ENCODE measurements around the gene DNAI1.

- TF ChIP-seq EZH2phosphoT487 (conservative IDR thresholded peaks at IDR 0.05; ENCODE audit: low read length) (no peak), CTCF (IDR thresholded peaks at IDR 0.05; ENCODE audit: insufficient read depth, low read length, poor library complexity, severe bottlenecking) (no peak)
Observed at GRCh38 chr9:34459941-34460340, 1.3 kb downstream of the DNAI1 start.

All from SU-DHL-6 (cell line).